ENCODE data around the gene MAFB. TPM values are rescaled to one million over a fixed set of nuclear protein-coding genes. Genes with fewer than 3 reads are reported as not detected.
A peak's percentile ranks its signal among the peaks of the same experiment; 100 is the strongest.

The MAFB gene
- total RNA-seq, 1 experiment from 2014 or later: 57.0 TPM

DNA sequence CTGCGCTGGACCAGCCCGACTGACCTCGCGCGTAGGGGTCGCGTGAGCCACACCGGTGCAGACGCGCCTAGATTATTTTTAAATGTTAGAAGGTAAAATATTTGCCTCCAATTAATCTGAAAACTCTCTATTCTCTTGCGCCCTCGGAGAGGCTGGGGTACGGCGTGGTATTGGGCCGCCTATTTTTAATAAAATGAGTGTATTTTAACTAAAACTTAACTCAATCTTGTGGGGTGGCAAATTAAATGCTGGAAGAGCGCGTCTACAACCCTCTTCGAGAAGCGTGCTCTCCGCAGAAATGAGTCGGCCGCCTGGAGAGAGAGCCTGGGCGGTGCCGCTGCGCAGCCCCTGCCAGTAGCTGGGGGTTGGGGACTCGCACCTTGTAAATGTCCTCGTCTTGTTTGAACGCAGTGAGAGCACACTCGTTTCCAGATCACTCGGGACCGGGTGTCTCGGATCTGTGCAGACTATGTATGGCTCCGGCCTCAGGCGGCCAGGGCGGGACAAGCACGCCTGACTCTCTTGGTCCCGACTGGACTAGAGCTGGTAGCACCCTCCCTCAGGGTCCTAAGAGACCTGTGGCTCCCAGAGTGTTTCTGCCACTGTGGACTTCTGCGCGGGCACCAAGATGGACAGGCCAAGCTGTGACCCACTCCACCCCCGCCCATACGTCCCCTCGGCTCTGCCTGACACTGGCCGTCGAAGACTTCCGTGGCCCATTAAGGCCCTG is 2.0 kb upstream of the MAFB start:
- Histone ChIP-seq H3K4me3 (ENCODE audit: low read depth, low read length, poor library complexity, severe bottlenecking) (no peak overlapping the region), H3K27me3 (replicated peaks; ENCODE audit: insufficient read depth, low read depth, low read length, poor library complexity) (peaks cover 5% of the 10 kb centered on the region), H3K9me3 (ENCODE audit: low read depth, low read length, poor library complexity, severe bottlenecking) (no peaks in the 10 kb centered on the region), H3K4me1 (ENCODE audit: insufficient read depth, low read length, poor library complexity, severe bottlenecking) (no peaks in the 10 kb centered on the region), H3K36me3 (ENCODE audit: insufficient read depth, low read length, poor library complexity, severe bottlenecking) (peaks cover 4% of the 10 kb centered on the region), H3K27ac (ENCODE audit: low read depth, low read length, poor library complexity, severe bottlenecking) (no peak overlapping the region)
- no peak for DNase-seq (ENCODE audit: low spot score)
- POLR2A ChIA-PET (ENCODE audit: low non-redundant PET): no interaction called here
- intact Hi-C loops (cut with micrococcal nuclease; ENCODE audit: unreplicated experiment): loop anchor here (5.0 kb wide), 1 partner anchor 424 kb away; no protein-coding TSS in a partner anchor
- TF ChIP-seq, protein P1, sequence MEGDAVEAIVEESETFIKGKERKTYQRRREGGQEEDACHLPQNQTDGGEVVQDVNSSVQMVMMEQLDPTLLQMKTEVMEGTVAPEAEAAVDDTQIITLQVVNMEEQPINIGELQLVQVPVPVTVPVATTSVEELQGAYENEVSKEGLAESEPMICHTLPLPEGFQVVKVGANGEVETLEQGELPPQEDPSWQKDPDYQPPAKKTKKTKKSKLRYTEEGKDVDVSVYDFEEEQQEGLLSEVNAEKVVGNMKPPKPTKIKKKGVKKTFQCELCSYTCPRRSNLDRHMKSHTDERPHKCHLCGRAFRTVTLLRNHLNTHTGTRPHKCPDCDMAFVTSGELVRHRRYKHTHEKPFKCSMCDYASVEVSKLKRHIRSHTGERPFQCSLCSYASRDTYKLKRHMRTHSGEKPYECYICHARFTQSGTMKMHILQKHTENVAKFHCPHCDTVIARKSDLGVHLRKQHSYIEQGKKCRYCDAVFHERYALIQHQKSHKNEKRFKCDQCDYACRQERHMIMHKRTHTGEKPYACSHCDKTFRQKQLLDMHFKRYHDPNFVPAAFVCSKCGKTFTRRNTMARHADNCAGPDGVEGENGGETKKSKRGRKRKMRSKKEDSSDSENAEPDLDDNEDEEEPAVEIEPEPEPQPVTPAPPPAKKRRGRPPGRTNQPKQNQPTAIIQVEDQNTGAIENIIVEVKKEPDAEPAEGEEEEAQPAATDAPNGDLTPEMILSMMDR (conservative IDR thresholded peaks at IDR 0.05; ENCODE audit: low read depth, low read length): no peak
- TF ChIP-seq EZH2 (IDR thresholded peaks at IDR 0.05; ENCODE audit: borderline replicate concordance, low read depth, low read length, poor library complexity, severe bottlenecking): no peak
- no TSS peak for BruUV-seq (replicated peaks)
- CTCF ChIA-PET: interaction anchor here (0.6 to 1.3 kb wide), 2 partner anchors 19 to 272 kb away, joined by 6 to 7 read pairs; no protein-coding TSS in a partner anchor

DNA sequence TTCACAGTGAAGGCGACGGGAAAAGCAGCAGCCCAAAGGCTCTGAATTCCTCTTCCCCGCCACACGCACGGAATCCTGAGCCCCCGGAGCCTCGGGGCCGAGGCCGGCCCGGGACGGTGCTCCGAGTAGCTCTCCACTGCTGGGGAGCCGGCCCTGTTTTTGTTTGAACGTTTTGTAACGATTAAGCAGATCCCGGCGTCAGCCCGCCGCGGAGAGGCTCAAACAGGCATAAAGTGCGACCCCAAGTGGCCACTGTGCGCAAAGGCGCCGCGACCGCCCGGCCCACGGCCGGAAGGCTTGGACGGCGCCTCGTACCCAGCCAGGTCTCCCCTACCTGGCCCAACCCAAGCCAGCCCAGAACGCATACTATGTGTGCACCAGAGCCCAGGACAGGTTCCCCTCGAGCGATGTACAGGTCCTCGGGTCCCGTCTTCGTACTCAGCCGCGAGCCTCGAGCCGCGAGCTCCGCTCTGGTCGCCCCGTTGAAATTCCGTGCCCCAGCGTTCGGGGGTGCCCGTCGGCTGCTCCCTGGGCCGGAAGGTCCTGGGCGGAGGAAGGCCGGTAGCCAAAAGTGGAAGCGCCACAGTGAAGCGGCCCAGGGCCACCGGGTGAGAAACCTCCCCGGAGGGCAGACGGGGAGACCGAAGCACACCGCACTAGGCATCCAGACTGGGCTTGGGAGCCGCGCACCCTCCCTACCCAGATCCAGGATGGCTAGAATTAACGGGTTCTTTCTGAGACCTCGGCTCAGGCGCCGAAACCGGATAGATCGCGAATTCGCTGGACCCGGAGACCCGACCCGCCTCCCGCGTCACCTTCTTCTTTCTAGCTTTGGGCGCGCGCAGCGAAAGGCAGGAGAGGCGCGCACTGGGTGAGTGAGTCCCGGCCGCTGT is 1.2 kb upstream of the MAFB start:
- BruUV-seq (replicated peaks): no TSS peak
- H3K27ac ChIP-seq (ENCODE audit: low read depth, low read length, poor library complexity, severe bottlenecking): peak overlapping the region; percentile 84
- peaks cover 10% of the 10 kb centered on the region for H3K36me3 ChIP-seq (ENCODE audit: insufficient read depth, low read length, poor library complexity, severe bottlenecking)
- ChIA-PET POLR2A (ENCODE audit: low non-redundant PET) (no interaction called here), CTCF (interaction anchor here (0.6 to 1.3 kb wide), 6 partner anchors 20 to 530 kb away, joined by 4 to 7 read pairs (median 6); no protein-coding TSS in a partner anchor)
- intact Hi-C loops (cut with micrococcal nuclease; ENCODE audit: unreplicated experiment): loop anchor here (5.0 to 10.0 kb wide), 5 partner anchors 38 to 1425 kb away; no protein-coding TSS in a partner anchor
- H3K27me3 ChIP-seq (replicated peaks; ENCODE audit: insufficient read depth, low read depth, low read length, poor library complexity): peaks cover 5% of the 10 kb centered on the region
- TF ChIP-seq EZH2 (IDR thresholded peaks at IDR 0.05; ENCODE audit: borderline replicate concordance, low read depth, low read length, poor library complexity, severe bottlenecking): no peak
- TF ChIP-seq, protein P1 (conservative IDR thresholded peaks at IDR 0.05; ENCODE audit: low read depth, low read length): peak; percentile 96
- peak overlapping the region; percentile 78 for H3K4me3 ChIP-seq (ENCODE audit: low read depth, low read length, poor library complexity, severe bottlenecking)
- no peaks in the 10 kb centered on the region for H3K9me3 ChIP-seq (ENCODE audit: low read depth, low read length, poor library complexity, severe bottlenecking)
- peaks cover 5% of the 10 kb centered on the region for H3K4me1 ChIP-seq (ENCODE audit: insufficient read depth, low read length, poor library complexity, severe bottlenecking)
- DNase-seq (ENCODE audit: low spot score): peak; percentile 92

Data from A673 (cell line).